Activated naive CD4-positive, alpha-beta T cell treated with anti-CD3 and anti-CD28 coated beads, Interleukin-2, amount 10 ng/mL, durations not matched to agents 7 days and 5 days (primary cell): Measurements from ENCODE around the gene CCDC200.
A peak's percentile ranks its signal among the peaks of the same experiment; 100 is the strongest.
"Not testable (repeated sequence)": the region's sequence is repeated elsewhere in the genome, so short reads cannot be mapped to it uniquely, and the experiment has no call there.

Source experiments
- CTCF ChIA-PET: fragments of 350-600 bp; sonication (Branson Sonifier 250); formaldehyde crosslinking; loops from one replicate; lab custom pipeline; 2021; ENCODE audit warnings: antibody characterized with exemption; lab: Charles Lee
- DNase-seq: peaks from one replicate; pipeline ENCODE4 v3.0.0-alpha.2; 2020
- H3K27ac Mint-ChIP-seq: one replicate; pipeline ENCODE4 v1.8.0; 2021; ENCODE audit warnings: mild to moderate bottlenecking, moderate library complexity, mixed read lengths
- H3K27me3 Mint-ChIP-seq: one replicate; pipeline ENCODE4 v1.8.0; 2021; ENCODE audit warnings: mild to moderate bottlenecking, mixed read lengths
- H3K36me3 Mint-ChIP-seq: one replicate; pipeline ENCODE4 v1.8.0; 2021; ENCODE audit warnings: mixed read lengths
- H3K4me1 Mint-ChIP-seq: one replicate; pipeline ENCODE4 v1.8.0; 2021; ENCODE audit warnings: mixed read lengths
- H3K4me3 Mint-ChIP-seq: one replicate; pipeline ENCODE4 v1.8.0; 2021; ENCODE audit warnings: mild to moderate bottlenecking, moderate library complexity, mixed read lengths
- H3K9me3 Mint-ChIP-seq: one replicate; pipeline ENCODE4 v1.8.0; 2021; ENCODE audit warnings: mixed read lengths

Gene CCDC200

GRCh38 chr17:43203013-43203412 is 25.4 kb downstream of the CCDC200 start:
- H3K9me3 Mint-ChIP-seq, CTCF ChIA-PET, H3K27me3 Mint-ChIP-seq, H3K27ac Mint-ChIP-seq, H3K4me1 Mint-ChIP-seq, DNase-seq, H3K4me3 Mint-ChIP-seq: not testable (repeated sequence)
- H3K36me3 Mint-ChIP-seq = peaks cover 51% of the 10 kb centered on the region

GRCh38 chr17:43200127-43200526 is 28.3 kb downstream of the CCDC200 start:
- no peaks in the 10 kb centered on the region for H3K9me3 Mint-ChIP-seq
- no peak for DNase-seq
- CTCF ChIA-PET = interaction anchor here (0.6 kb wide), 1 partner anchor 152 kb away, joined by 3 read pairs; no protein-coding TSS in a partner anchor
- no peak overlapping the region for H3K27ac Mint-ChIP-seq
- H3K4me3 Mint-ChIP-seq = no peak overlapping the region
- no peaks in the 10 kb centered on the region for H3K27me3 Mint-ChIP-seq
- H3K4me1 Mint-ChIP-seq = no peaks in the 10 kb centered on the region
- peaks cover 58% of the 10 kb centered on the region for H3K36me3 Mint-ChIP-seq

- Mint-ChIP-seq H3K27ac (no peak overlapping the region), H3K4me1 (no peaks in the 10 kb centered on the region), H3K27me3 (no peaks in the 10 kb centered on the region), H3K36me3 (peaks cover 59% of the 10 kb centered on the region), H3K9me3 (no peaks in the 10 kb centered on the region), H3K4me3 (no peak overlapping the region)
- DNase-seq = no peak
- CTCF ChIA-PET = interaction anchor here (0.6 kb wide), 1 partner anchor 152 kb away, joined by 3 read pairs; no protein-coding TSS in a partner anchor
These were observed 28.8 kb downstream of the CCDC200 start for GRCh38 chr17:43199633-43200032.

- H3K27ac Mint-ChIP-seq = no peak overlapping the region
- no peaks in the 10 kb centered on the region for H3K4me1 Mint-ChIP-seq
- no peaks in the 10 kb centered on the region for H3K27me3 Mint-ChIP-seq
- no peak overlapping the region for H3K4me3 Mint-ChIP-seq
- no peak for DNase-seq
- CTCF ChIA-PET = no interaction called here
- no peaks in the 10 kb centered on the region for H3K9me3 Mint-ChIP-seq
- peaks cover 65% of the 10 kb centered on the region for H3K36me3 Mint-ChIP-seq
These were observed 35.2 kb downstream of the CCDC200 start for GRCh38 chr17:43193251-43193650.

- H3K9me3 Mint-ChIP-seq, H3K4me3 Mint-ChIP-seq, CTCF ChIA-PET, H3K27me3 Mint-ChIP-seq, H3K4me1 Mint-ChIP-seq, H3K27ac Mint-ChIP-seq, DNase-seq: not testable (repeated sequence)
- peaks cover 45% of the 10 kb centered on the region for H3K36me3 Mint-ChIP-seq
These were observed 41.8 kb downstream of the CCDC200 start for GRCh38 chr17:43186656-43187055.

- H3K4me1 Mint-ChIP-seq = no peaks in the 10 kb centered on the region
- no peak overlapping the region for H3K4me3 Mint-ChIP-seq
These were observed 44.5 kb downstream of the CCDC200 start for GRCh38 chr17:43183921-43184320.

GRCh38 chr17:43176119-43176570 is 52.3 kb downstream of the CCDC200 start:
- Mint-ChIP-seq H3K27ac (peak overlapping the region; percentile 78), H3K4me3 (peak overlapping the region; percentile 10), H3K9me3 (no peaks in the 10 kb centered on the region), H3K27me3 (no peaks in the 10 kb centered on the region), H3K4me1 (peaks cover 41% of the 10 kb centered on the region), H3K36me3 (peaks cover 41% of the 10 kb centered on the region)
- CTCF ChIA-PET = no interaction called here
- no peak for DNase-seq

More at GRCh38 chr17:43183921-43184320, 44.5 kb downstream of the CCDC200 start:
- Mint-ChIP-seq H3K36me3 (peaks cover 28% of the 10 kb centered on the region), H3K27me3 (no peaks in the 10 kb centered on the region), H3K9me3 (no peaks in the 10 kb centered on the region), H3K27ac (no peak overlapping the region)
- no peak for DNase-seq
- CTCF ChIA-PET = no interaction called here

GRCh38 chr17:43175213-43176118 is 53.0 kb downstream of the CCDC200 start:
- peaks cover 41% of the 10 kb centered on the region for H3K36me3 Mint-ChIP-seq
- no peak for DNase-seq
- no peak overlapping the region for H3K4me3 Mint-ChIP-seq
- CTCF ChIA-PET = no interaction called here
- H3K4me1 Mint-ChIP-seq = peaks cover 41% of the 10 kb centered on the region
- H3K27me3 Mint-ChIP-seq = no peaks in the 10 kb centered on the region
- no peaks in the 10 kb centered on the region for H3K9me3 Mint-ChIP-seq
- peak overlapping the region; percentile 78 for H3K27ac Mint-ChIP-seq

GRCh38 chr17:43171586-43172487 is 56.6 kb downstream of the CCDC200 start:
- peaks cover 22% of the 10 kb centered on the region for H3K36me3 Mint-ChIP-seq
- no peak overlapping the region for H3K27ac Mint-ChIP-seq
- H3K9me3 Mint-ChIP-seq = no peaks in the 10 kb centered on the region
- CTCF ChIA-PET = interaction anchor here (0.9 to 1.2 kb wide), 3 partner anchors 18 to 46 kb away, joined by 3 to 4 read pairs (median 3); no protein-coding TSS in a partner anchor
- H3K4me3 Mint-ChIP-seq = no peak overlapping the region
- no peak for DNase-seq
- H3K4me1 Mint-ChIP-seq = peaks cover 38% of the 10 kb centered on the region
- no peaks in the 10 kb centered on the region for H3K27me3 Mint-ChIP-seq
